NCI-H2196 treated with DMSO at 0.1 percent for 48 hours (cell line): ENCODE measurements around the gene SPRR2E.
A peak's percentile ranks its signal among the peaks of the same experiment; 100 is the strongest.
"Not testable (repeated sequence)": the region's sequence is repeated elsewhere in the genome, so short reads cannot be mapped to it uniquely, and the experiment has no call there.

Experiments used
- DNase-seq: peaks from one replicate; lab custom pipeline; 2025; ENCODE audit not compliant: unreplicated experiment; lab: John Stamatoyannopoulos, UW

The SPRR2E gene

DNA sequence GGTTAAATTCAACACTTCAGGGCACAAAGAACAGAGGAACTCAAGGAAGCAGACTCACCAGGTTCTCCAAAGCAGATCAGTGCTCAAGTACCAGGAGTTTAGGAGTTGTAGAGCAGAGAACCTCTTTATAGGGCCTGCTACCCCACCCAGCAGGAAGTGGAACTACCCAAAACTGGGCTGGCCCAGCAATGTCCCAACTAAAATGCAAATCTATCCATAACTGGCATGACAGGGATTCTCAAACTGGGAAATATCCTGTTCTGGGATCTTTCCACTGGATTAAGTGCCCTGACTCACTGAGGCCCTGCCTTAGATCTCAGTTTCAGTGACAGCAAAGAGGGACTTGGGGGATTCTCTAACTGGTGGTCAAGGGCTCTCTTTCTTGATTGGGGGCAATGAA is at the start of gene SPRR2E:
TSS of gene SPRR2E (minus strand) at position 101 of the 400 bp plus-strand sequence. CDS start 775 bp downstream, outside the sequence.
- DNase-seq = no peak

- no peak for DNase-seq
Observed at GRCh38 chr1:153141377-153141776, 47.1 kb upstream of the SPRR2E start.

DNA sequence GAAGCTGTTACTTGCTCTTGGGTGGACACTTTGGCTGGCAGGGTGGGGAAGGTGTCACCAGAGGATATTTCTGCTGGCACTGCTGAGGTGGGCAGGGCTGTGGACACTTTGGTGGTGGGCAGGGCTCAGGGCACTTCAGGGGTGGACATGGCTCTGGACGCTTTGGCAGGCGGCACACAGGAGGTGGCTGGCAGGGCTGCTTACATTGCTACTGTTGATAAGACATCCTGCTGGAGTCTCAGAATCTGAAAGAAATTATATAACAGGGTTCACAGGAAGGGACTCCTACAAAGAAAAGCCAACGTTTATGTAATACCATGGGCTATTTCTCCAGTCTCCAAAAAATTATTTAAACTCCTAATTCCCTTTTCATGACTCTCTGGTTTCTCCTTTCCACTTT is 46.2 kb upstream of the SPRR2E start:
- DNase-seq = no peak

- no peak for DNase-seq
Observed at GRCh38 chr1:153133743-153134142, 39.4 kb upstream of the SPRR2E start.

DNA sequence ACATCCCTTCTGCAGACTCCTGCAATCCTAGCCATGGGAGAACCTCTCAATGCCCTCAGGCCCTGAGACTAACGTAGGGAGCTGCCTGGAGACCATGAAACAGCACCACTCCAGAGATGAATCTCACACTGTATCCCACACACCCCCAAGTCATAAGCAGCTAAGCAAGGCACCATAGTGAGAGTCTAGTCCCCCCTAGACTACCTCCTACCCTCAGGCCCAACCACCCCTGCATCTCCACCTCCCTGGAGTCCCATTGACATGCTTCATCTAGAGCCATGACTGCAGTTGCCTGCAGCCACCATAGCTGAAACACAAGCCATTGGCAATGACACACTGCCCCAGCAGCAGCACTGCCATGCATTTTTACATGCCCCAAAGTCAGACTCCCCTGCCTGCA is 38.9 kb upstream of the SPRR2E start:
- DNase-seq = no peak

DNA sequence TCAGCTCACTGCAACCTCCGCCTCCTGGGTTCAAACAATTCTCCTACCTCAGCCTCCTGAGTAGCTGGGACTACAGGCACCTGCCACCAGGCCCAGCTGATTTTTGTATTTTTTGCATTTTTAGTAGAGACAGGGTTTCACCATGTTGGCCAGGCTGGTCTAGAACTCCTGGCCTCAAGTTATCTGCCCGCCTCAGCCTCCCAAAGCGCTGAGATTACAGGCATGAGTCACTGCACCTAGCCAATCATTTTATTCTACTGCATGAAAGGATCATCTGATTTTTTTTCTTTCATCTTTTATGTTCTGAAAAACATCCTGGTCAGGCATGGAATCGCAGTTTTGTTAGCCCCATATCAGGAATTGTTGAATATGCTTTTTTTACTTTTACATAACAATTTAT is 34.4 kb upstream of the SPRR2E start:
- DNase-seq = not testable (repeated sequence)

DNA sequence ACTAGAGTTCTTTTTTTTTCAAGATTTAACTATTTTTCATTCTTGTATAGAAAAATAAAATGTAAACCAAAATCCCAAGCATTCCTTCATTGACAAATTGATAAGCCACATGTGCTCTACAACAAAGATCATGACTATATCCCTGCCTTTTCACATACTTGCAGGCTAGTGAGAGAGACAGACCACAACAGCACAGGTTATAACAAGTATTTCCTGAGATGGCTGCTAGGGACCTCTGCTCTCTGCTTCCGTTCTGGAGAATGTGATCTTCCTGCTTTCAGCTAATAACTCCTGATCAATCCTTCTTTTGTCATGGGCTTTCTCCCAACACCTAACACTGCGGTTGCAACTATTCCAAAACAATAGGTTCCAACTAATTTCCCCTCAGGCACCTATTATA is 33.0 kb upstream of the SPRR2E start:
- DNase-seq = no peak

- DNase-seq = no peak
Observed at GRCh38 chr1:153125536-153125935, 31.2 kb upstream of the SPRR2E start.

GRCh38 chr1:153123793-153124192 is 29.5 kb upstream of the SPRR2E start:
- not testable (repeated sequence) for DNase-seq

GRCh38 chr1:153122831-153123421 is 28.6 kb upstream of the SPRR2E start:
- DNase-seq = peak; percentile 84

DNA sequence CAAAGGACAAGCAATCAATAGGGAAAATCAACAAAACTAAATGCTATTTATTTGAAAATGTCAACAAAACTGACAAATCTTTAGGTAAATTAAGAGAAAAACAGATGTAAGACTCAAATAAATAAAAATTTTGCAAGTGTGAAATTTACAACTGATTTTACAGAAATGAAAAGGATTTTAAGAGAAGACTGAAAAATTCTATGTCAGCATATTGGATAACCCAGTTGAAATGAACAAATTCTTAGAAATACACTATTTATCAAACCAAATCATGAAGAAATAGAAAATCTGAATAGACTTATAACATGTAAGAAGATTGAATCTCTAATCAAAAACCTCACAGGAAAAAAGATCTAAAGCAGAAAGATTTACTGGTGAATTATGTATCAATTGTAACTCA is 26.6 kb upstream of the SPRR2E start:
- DNase-seq = no peak

- DNase-seq = no peak
Observed at GRCh38 chr1:153119491-153119971, 25.2 kb upstream of the SPRR2E start.

DNA sequence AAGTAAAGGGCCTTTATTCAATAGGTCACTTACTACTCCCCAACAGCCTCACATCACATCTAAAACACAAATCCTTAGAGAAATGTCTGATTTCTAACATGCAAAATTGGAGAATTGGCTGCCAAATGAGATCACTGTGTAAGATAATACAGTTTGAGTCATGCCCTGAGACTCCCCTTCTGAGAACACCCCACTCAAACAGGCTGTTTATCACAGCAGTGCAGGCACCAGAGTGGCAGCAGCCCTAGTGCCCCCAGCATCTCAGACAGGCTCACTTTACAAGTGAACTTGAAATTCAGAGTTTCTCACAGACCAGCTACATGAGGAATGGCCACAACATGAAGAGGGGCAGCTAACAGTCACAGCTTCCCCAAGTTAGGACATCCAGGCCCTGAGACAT is 20.9 kb upstream of the SPRR2E start:
- DNase-seq = not testable (repeated sequence)

- no peak for DNase-seq
Observed at GRCh38 chr1:153113416-153113815, 19.1 kb upstream of the SPRR2E start, which contains the start of gene SPRR2F. TSS of gene SPRR2F (minus strand) at chr1:153113516. CDS start at chr1:153112733, 783 bp downstream.

- DNase-seq = not testable (repeated sequence)
Observed at GRCh38 chr1:153112454-153112853, 18.1 kb upstream of the SPRR2E start.

DNA sequence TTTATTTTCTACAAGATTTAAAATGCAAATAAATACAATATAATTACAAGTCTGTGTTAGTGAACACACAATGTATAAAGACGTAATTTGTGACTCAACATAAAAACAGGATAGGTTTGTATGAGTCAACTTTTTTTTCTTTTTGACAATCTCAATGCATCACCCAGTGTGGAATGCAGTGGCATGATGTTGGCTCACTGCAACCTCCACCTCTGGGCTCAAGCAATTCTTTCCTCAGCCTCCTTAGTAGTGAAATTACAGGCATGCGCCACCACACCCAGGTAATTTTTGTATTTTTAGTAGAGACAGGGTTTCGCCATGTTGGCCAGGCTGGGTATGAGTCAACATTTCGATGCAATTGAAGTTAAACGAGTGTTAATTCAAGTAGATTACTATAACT is 5.9 kb upstream of the SPRR2E start:
- DNase-seq = no peak

DNA sequence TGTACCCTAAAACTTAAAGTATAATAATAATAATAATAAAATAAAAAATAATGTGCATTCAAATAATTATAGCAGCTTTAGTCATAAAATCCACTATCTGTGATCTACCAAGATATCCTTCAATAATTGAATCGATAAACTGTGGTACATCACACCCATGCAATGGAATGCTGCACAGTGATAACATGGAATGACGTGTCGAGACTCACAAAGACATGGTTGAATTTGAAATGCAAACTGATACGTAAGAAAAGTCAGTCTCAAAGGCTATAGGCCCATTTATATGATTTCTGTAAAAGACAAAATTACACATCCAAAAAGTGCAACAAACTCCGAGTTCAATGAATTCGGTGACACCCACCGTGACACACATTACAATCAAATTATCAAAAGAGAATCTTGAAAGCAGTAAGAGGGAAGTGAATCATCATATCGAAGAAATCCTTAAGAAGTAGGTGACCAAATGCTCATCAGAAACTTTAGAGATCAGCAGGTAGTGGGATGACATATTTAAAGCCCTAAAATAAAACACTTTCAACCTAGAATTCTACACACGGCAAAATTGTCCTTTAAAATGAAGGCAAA is 5.2 kb upstream of the SPRR2E start:
- DNase-seq = no peak

DNA sequence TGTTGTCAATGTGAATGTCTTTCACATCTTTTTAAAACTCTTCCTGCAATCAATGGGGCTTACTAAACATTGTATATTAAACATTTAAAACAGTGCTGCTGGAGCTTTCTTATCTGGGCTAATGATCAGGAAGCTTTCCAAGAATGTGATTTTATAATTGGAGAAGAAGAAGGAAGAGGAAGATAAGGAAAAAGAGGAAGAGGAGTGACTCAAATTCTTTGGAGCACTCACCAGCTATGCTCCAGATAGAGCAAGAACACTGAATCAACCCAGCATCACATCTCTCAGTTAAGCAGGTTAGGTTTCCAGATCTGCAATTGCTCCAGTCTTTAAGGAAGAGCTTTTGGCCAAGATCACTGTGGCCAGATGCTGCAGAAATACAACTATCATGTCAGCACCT is 1.4 kb upstream of the SPRR2E start:
- no peak for DNase-seq

DNA sequence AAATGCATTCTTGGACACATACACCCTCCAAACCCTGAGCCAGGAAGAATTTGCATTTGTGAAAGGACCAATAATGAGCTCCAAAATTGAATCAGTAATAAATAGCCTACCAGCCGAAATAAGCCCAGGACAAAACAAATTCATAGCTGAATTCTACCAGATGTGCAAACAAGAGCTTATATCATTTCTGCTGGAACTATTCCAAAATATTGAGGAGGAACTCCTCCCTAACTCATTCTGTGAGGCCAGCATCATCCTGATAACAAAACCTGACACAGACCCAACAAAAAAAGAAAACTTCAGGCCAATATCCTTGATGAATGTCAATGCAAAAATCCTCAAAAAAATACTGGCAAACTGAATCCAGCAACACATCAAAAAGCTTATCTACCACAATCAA is 6.7 kb downstream of the SPRR2E start:
- DNase-seq = no peak

- DNase-seq = no peak
Observed at GRCh38 chr1:153081736-153082135, 12.6 kb downstream of the SPRR2E start.

GRCh38 chr1:153072806-153073726 is 21.3 kb downstream of the SPRR2E start:
- DNase-seq = no peak

DNA sequence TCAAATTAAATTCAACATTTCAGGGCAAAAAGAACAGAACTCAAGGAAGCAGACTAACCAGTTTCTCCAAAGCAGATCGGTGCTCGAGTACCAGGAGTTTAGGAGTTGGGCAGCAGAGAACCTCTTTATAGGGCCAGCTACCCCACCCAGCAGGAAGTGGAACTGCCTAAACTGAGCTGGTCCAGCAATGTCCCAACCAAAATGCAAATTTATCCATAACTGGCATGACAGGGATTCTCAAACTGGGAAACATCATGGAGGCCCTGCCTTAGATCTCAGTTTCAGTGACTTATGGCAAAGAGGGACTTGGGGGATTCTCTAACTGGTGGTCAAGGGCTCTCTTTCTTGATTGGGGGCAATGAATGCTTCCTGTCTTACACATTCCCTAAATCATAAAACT is 22.8 kb downstream of the SPRR2E start, which contains the start of gene SPRR2B:
TSS of gene SPRR2B (minus strand) at position 101 of the 400 bp plus-strand sequence. CDS start 772 bp downstream, outside the sequence.
- DNase-seq = no peak
